ENCODE results near the gene CDH23. TPM values are rescaled to one million over a fixed set of nuclear protein-coding genes. Genes with fewer than 3 reads are reported as not detected.
A peak's percentile ranks its signal among the peaks of the same experiment; 100 is the strongest.

Gene CDH23
- total RNA-seq, 2 donors from 2014 or later = 3.9 to 74.8 TPM

- TF ChIP-seq POLR2AphosphoS5 (IDR thresholded peaks at IDR 0.05) (no peak), POLR2A (IDR thresholded peaks at IDR 0.05) (no peak)
- TF ChIP-seq, protein P1, sequence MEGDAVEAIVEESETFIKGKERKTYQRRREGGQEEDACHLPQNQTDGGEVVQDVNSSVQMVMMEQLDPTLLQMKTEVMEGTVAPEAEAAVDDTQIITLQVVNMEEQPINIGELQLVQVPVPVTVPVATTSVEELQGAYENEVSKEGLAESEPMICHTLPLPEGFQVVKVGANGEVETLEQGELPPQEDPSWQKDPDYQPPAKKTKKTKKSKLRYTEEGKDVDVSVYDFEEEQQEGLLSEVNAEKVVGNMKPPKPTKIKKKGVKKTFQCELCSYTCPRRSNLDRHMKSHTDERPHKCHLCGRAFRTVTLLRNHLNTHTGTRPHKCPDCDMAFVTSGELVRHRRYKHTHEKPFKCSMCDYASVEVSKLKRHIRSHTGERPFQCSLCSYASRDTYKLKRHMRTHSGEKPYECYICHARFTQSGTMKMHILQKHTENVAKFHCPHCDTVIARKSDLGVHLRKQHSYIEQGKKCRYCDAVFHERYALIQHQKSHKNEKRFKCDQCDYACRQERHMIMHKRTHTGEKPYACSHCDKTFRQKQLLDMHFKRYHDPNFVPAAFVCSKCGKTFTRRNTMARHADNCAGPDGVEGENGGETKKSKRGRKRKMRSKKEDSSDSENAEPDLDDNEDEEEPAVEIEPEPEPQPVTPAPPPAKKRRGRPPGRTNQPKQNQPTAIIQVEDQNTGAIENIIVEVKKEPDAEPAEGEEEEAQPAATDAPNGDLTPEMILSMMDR (IDR thresholded peaks at IDR 0.05) = no peak
- Histone ChIP-seq H3K4me3 (no peak overlapping the region), H3K27ac (peak overlapping the region; percentile 50 to 57), H3K36me3 (no peaks in the 10 kb centered on the region), H3K27me3 (replicated peaks; ENCODE audit: insufficient read depth) (no peaks in the 10 kb centered on the region), H3K4me1 (replicated peaks) (no peaks in the 10 kb centered on the region), H3K9me3 (no peaks in the 10 kb centered on the region)
- intact Hi-C loops (cut with DNase I) = no loop called here
- 57% methylated on average over 2 of the region's 2 CpGs for WGBS
- no peak for DNase-seq (ENCODE audit: low spot score)
These were observed 350.4 kb downstream of the CDH23 start for GRCh38 chr10:71747039-71747531.

DNA sequence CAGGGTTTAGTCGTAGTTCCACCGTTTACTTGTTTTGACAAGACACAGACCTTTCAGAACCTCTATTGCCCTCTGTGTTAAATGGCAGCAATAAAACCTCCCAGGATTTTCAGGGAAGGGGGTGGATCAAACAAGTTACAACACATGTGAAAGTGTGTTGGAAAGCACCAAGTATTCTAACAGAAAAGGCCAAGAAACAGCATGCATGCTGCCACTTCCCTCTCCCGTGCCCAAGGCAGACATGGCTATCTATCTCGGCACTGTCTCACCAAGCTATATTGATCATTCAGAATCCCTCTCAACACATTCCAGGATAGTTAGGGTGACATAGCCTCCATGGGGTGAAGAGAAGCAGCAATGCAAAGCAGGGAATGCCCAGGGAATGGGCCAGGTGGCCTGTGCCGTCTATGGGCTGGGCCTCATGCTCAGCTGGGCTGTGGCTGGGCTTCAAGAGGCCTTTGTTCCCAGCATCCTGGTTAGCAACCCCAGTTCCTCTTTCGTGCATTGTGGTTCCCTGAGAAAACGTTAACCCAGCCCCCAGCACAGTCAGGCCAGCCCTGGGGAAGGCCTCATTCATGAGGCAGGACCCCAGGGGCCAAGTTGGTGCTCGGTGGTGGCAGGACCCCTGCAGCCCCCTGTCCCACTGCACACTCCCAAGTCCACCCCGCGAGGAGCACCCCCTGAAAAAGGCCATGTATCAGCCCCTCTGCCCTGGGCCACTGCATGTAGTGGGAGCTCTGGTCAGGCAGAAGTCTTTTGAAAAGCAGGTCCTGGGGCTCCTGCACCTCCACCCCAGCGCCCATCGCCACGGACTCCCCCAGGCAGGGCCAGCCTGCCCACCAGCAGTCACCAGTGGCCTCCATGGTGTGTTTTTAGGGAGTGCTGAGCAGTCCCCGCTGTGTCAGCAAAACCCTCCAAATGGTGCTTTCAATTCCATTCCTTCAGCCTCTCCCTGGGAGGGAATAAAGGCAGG is 351.1 kb downstream of the CDH23 start:
- TF ChIP-seq POLR2A (IDR thresholded peaks at IDR 0.05) (no peak), POLR2AphosphoS5 (IDR thresholded peaks at IDR 0.05) (peak; percentile 65)
- 53% methylated on average over 14 of the region's 14 CpGs for WGBS
- Histone ChIP-seq H3K4me3 (no peak overlapping the region), H3K27ac (peak overlapping the region; percentile 50 to 57), H3K4me1 (replicated peaks) (no peaks in the 10 kb centered on the region), H3K9me3 (no peaks in the 10 kb centered on the region), H3K27me3 (replicated peaks; ENCODE audit: insufficient read depth) (no peaks in the 10 kb centered on the region), H3K36me3 (no peaks in the 10 kb centered on the region)
- intact Hi-C loops (cut with DNase I) = no loop called here
- DNase-seq (ENCODE audit: low spot score) = no peak

- no peaks in the 10 kb centered on the region for H3K9me3 ChIP-seq
- no peaks in the 10 kb centered on the region for H3K36me3 ChIP-seq
- DNase-seq (ENCODE audit: low spot score) = no peak
- H3K4me1 ChIP-seq (replicated peaks) = no peaks in the 10 kb centered on the region
- TF ChIP-seq, protein P1 (IDR thresholded peaks at IDR 0.05) = no peak
- TF ChIP-seq POLR2AphosphoS5 (IDR thresholded peaks at IDR 0.05) (no peak), POLR2A (IDR thresholded peaks at IDR 0.05) (no peak)
- no peak overlapping the region for H3K4me3 ChIP-seq
- 38% methylated on average over 15 of the region's 15 CpGs for WGBS
- no peaks in the 10 kb centered on the region for H3K27me3 ChIP-seq (replicated peaks; ENCODE audit: insufficient read depth)
- peak overlapping the region; percentile 50 to 57 for H3K27ac ChIP-seq
- intact Hi-C loops (cut with DNase I) = no loop called here
These were observed 352.0 kb downstream of the CDH23 start for GRCh38 chr10:71748671-71749191.

DNA sequence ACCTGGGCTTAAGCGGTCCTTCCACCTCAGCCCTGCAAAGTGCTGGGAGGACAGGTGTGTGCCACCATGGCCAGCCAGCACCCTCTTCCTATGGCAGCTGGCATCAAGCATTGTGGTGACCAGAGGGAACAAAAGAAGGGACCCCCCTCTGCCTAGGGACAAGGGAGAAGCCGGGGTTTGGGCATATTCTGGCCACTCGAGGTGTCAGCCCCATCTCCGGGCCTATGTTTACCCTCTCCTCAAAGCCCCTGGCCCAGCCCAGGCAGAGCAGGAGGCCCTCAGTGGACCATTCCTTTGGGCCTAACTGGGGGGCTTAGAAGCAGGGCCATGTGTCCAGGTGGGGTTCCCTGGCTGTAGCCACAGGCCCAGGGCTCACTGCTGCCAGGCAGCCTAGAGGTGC is 352.7 kb downstream of the CDH23 start:
- H3K4me1 ChIP-seq (replicated peaks) = no peaks in the 10 kb centered on the region
- H3K36me3 ChIP-seq = no peaks in the 10 kb centered on the region
- intact Hi-C loops (cut with DNase I) = no loop called here

More for the DNA sequence above, 352.7 kb downstream of the CDH23 start:
- WGBS = 91% methylated on average over 4 of the region's 4 CpGs
- no peak for TF ChIP-seq POLR2AphosphoS5 (IDR thresholded peaks at IDR 0.05)
- TF ChIP-seq POLR2A (IDR thresholded peaks at IDR 0.05) = no peak
- TF ChIP-seq, protein P1 (IDR thresholded peaks at IDR 0.05) = no peak
- Histone ChIP-seq H3K27me3 (replicated peaks; ENCODE audit: insufficient read depth) (no peaks in the 10 kb centered on the region), H3K9me3 (no peaks in the 10 kb centered on the region), H3K4me3 (no peak overlapping the region), H3K27ac (peak overlapping the region; percentile 21 to 57)
- DNase-seq (ENCODE audit: low spot score) = no peak
